K562 (cell line): ENCODE data around the gene SOX4. TPM values are rescaled to one million over a fixed set of nuclear protein-coding genes. Genes with fewer than 3 reads are reported as not detected.

Experiments used
- ATAC-seq: fragments of 200-7000 bp; cut with Tn5 transposase; 3 replicates; pipeline ENCODE4 v1.9.1; 2020; ENCODE audit warnings: moderate library complexity
- BruUV-seq: library from RNA; stranded (reverse); fragments of 400-500 nt; replicated peaks from 2 replicates; lab custom pipeline; 2021; lab: Mats Ljungman, UMichigan
- CTCF ChIA-PET: fragments of 300-600 bp; formaldehyde crosslinking; extraction: SDS; loops from one replicate; lab custom pipeline; 2021; ENCODE audit warnings: low intra/inter-chr PET ratio; lab: Yijun Ruan, JAX
- POLR2A ChIA-PET: fragments of 300-600, 350-650 bp; sonication (Branson Sonifier 250); formaldehyde crosslinking; extraction: SDS; loops from one replicate; lab custom pipeline; 2021; ENCODE audit warnings: antibody characterized with exemption, inconsistent platforms; lab: Yijun Ruan, JAX
- DNase-seq, 4 experiments: peaks; one replicate each; pipeline versions ENCODE4 v3.0.0 to v3.0.0-alpha.2; 2011 to 2018; ENCODE audit warnings: low spot score in 3 of 4, mixed read lengths in 3 of 4; ENCODE audit errors: extremely low read depth in 1 of 4
- FAIRE-seq: peaks from 2 replicates; lab custom pipeline; 2011; peaks lifted over from hg19 to GRCh38; lab: Jason Lieb, UNC
- H2AFZ ChIP-seq: 2 replicates; pipeline ENCODE4 v1.6.0; 2011; ENCODE audit warnings: low read depth, low read length, control low read depth, inconsistent platforms
- H3K27ac ChIP-seq: fragments of 200-600 bp; 3 replicates; pipeline ENCODE4 v1.8.0; 2011; ENCODE audit warnings: low read depth, mild to moderate bottlenecking, control low read depth, inconsistent platforms, low read length, moderate library complexity, mixed read lengths; ENCODE audit errors: extremely low read depth
- H3K27me3 ChIP-seq, 2 experiments: fragments of 300-600 bp in 1 of 2; 2 replicates in 1 of 2; 3 replicates in 1 of 2; pipeline versions ENCODE4 v1.6.0 to v1.8.0; 2011; ENCODE audit warnings: inconsistent platforms in 2 of 2, low read length in 2 of 2, mild to moderate bottlenecking in 1 of 2, mixed read lengths in 1 of 2, moderate library complexity in 1 of 2; ENCODE audit not compliant: control insufficient read depth in 2 of 2, insufficient read depth in 2 of 2
- H3K36me3 ChIP-seq: fragments of 300-600 bp; 3 replicates; pipeline ENCODE4 v1.8.0; 2011; ENCODE audit warnings: mild to moderate bottlenecking, low read length, inconsistent platforms; ENCODE audit not compliant: control insufficient read depth, insufficient read depth
- H3K4me1 ChIP-seq, 2 experiments: fragments of 200-600 bp in 1 of 2; replicated peaks in 1 of 2; 2 replicates in 1 of 2; 3 replicates in 1 of 2; pipeline versions ENCODE4 v1.5.1 to v1.8.0; 2011; ENCODE audit warnings: inconsistent platforms in 2 of 2, low read length in 2 of 2, mild to moderate bottlenecking in 1 of 2, mixed read lengths in 1 of 2, moderate library complexity in 1 of 2; ENCODE audit not compliant: control insufficient read depth in 2 of 2, insufficient read depth in 2 of 2
- H3K4me2 ChIP-seq: 2 replicates; pipeline ENCODE4 v1.6.1; 2011; ENCODE audit warnings: low read length, control low read depth, inconsistent platforms, mixed read lengths; ENCODE audit not compliant: insufficient read depth
- H3K4me3 ChIP-seq: fragments of 200-600 bp; sonication (generic), shearing (Covaris generic); 2 replicates; pipeline ENCODE4 v1.5.1; 2016; ENCODE audit warnings: control low read depth, inconsistent platforms
- H3K79me2 ChIP-seq: fragments of 200-600 bp; 3 replicates; pipeline ENCODE4 v1.8.0; 2011; ENCODE audit warnings: low read length, inconsistent platforms; ENCODE audit not compliant: control insufficient read depth, insufficient read depth
- H3K9ac ChIP-seq, 2 experiments: 2 replicates each; pipeline versions ENCODE4 v1.6.0 to v1.6.1; 2011; ENCODE audit warnings: low read depth in 2 of 2, low read length in 2 of 2, control low read depth in 1 of 2, inconsistent platforms in 1 of 2, mild to moderate bottlenecking in 1 of 2, mixed read lengths in 1 of 2; ENCODE audit not compliant: insufficient read depth in 1 of 2
- H3K9me1 ChIP-seq: one replicate; pipeline ENCODE4 v1.6.0; 2011; ENCODE audit warnings: inconsistent platforms, mild to moderate bottlenecking, low read length, moderate library complexity; ENCODE audit not compliant: control insufficient read depth, insufficient read depth
- H3K9me3 ChIP-seq: replicated peaks from 2 replicates; pipeline ENCODE4 v1.5.1; 2011; ENCODE audit warnings: low read depth, low read length, inconsistent platforms; ENCODE audit not compliant: control insufficient read depth, insufficient read depth
- H4K20me1 ChIP-seq: replicated peaks from 2 replicates; pipeline ENCODE4 v1.6.1; 2011; ENCODE audit warnings: low read length, inconsistent platforms, mixed read lengths; ENCODE audit not compliant: control insufficient read depth, insufficient read depth
- ARID2 ChIP-seq: fragments of 450-650 bp; IDR thresholded peaks from 2 replicates; pipeline ENCODE4 v1.6.1; 2017; ENCODE audit warnings: antibody characterized with exemption, mild to moderate bottlenecking
- BACH1 ChIP-seq: fragments of 200-800 bp; sonication (Bioruptor generic); IDR thresholded peaks from 2 replicates; pipeline ENCODE4 v1.6.1; 2016; ENCODE audit warnings: missing genetic modification characterization, missing compliant biosample characterization
- GMEB1 ChIP-seq: fragments of 250-450 bp; sonication (Bioruptor Pico); IDR thresholded peaks from 2 replicates; pipeline ENCODE4 v1.4.0; 2020; ENCODE audit warnings: mild to moderate bottlenecking
- KHSRP ChIP-seq: fragments of 450-650 bp; IDR thresholded peaks from 2 replicates; pipeline ENCODE4 v1.6.1; 2017
- LEF1 ChIP-seq: fragments of 450-650 bp; IDR thresholded peaks from 2 replicates; pipeline ENCODE4 v1.6.1; 2016; ENCODE audit warnings: mild to moderate bottlenecking
- PHB ChIP-seq: fragments of 250-450 bp; sonication (Bioruptor Pico); IDR thresholded peaks from 2 replicates; pipeline ENCODE4 v1.5.0; 2021
- WGBS: fragments of 100-300 bp; shearing (Covaris generic); methylation state at CpG from one replicate; pipeline ENCODE4 v1.1.6; 2016; ENCODE audit warnings: low coverage, mixed read lengths; ENCODE audit not compliant: insufficient coverage; ENCODE audit errors: missing lambda C conversion rate; 5-methylcytosine and 5-hydroxymethylcytosine counted together
- in situ Hi-C: fragments of 300-500 bp; cut with MboI; formaldehyde crosslinking; loops from 4 replicates; pipeline ENCODE4 v1.15.0; 2018; ENCODE audit warnings: inconsistent platforms, mixed read lengths
- intact Hi-C: fragments of 100-400 bp; cut with micrococcal nuclease; formaldehyde crosslinking; loops from 2 replicates; pipeline ENCODE4 v1.14.2; 2022
- polyA plus RNA-seq, 8 experiments: library from polyadenylated mRNA; depleted of rRNA in 4 of 8; stranded (reverse) in 5 of 8; unstranded in 3 of 8; fragments of >200 nt; fragmentation: Nextera tagmentation in 2 of 8; fragmentation: Illumina TruSeq in 1 of 8; extraction: Ambion mirVana in 2 of 8; extraction: Trizol in 1 of 8; gene quantifications; 2 replicates each; pipeline versions ENCODE4 v1.2.1 to v1.2.3, GENCODE V29; 2011 to 2014; ENCODE audit warnings: inconsistent platforms in 1 of 8, missing spikeins in 1 of 8
- total RNA-seq, 7 experiments: library from RNA; depleted of rRNA in 6 of 7; stranded (reverse); fragments of >200 nt in 6 of 7; fragmentation: Illumina TruSeq in 2 of 7; extraction: Trizol in 2 of 7; gene quantifications; 2 replicates each; pipeline versions ENCODE4 v1.2.1 to v1.2.3, GENCODE V29; 2011 to 2021; ENCODE audit warnings: low replicate concordance in 1 of 7

Gene SOX4
- total and polyA plus RNA-seq, 9 of the 15 experiments (the other 6 are each of a cell fraction or from before 2014, with no cell fraction given): 0.03 to 0.29 (median 0.04) TPM

- no peak overlapping the region for H3K4me2 ChIP-seq
- POLR2A ChIA-PET: interaction anchor here (0.6 kb wide), 1 partner anchor 15 kb away, joined by 3 read pairs; no protein-coding TSS in a partner anchor
- CTCF ChIA-PET: no interaction called here
- H3K36me3 ChIP-seq: no peaks in the 10 kb centered on the region
- no peak overlapping the region for H3K27ac ChIP-seq
- H3K79me2 ChIP-seq: no peaks in the 10 kb centered on the region
- peaks cover 21 to 31% of the 10 kb centered on the region in 2 experiments for H3K27me3 ChIP-seq
- H3K9me3 ChIP-seq: no peaks in the 10 kb centered on the region
- intact Hi-C loops (loop anchor here (10.0 kb wide), 3 partner anchors 723 to 1503 kb away; no protein-coding TSS in a partner anchor), in situ Hi-C loops (no loop called here)
- 10% methylated on average over 14 of the region's 14 CpGs for WGBS
- no peaks in the 10 kb centered on the region for H3K9me1 ChIP-seq
- ATAC-seq (no peak), DNase-seq (no peak), FAIRE-seq (no peak)
- no peaks in the 10 kb centered on the region for H4K20me1 ChIP-seq
- TF ChIP-seq ARID2: no peak
- H3K4me3 ChIP-seq: no peak overlapping the region
- H3K4me1 ChIP-seq: peaks cover 0 to 25% of the 10 kb centered on the region in 2 experiments; a peak in 2 of 5 replicates
- no TSS peak for BruUV-seq
- H2AFZ ChIP-seq: no peak overlapping the region
- H3K9ac ChIP-seq: no peak overlapping the region
Observed at GRCh38 chr6:21597801-21598673, 4.5 kb downstream of the SOX4 start.

GRCh38 chr6:21598674-21599023, 5.1 kb downstream of the SOX4 start:
- BruUV-seq: no TSS peak
- H3K9me1 ChIP-seq: no peaks in the 10 kb centered on the region
- 3% methylated on average over 3 of the region's 3 CpGs for WGBS
- no peak overlapping the region for H3K27ac ChIP-seq
- ChIA-PET CTCF (no interaction called here), POLR2A (interaction anchor here (0.6 kb wide), 1 partner anchor 15 kb away, joined by 3 read pairs; no protein-coding TSS in a partner anchor)
- no peak overlapping the region for H3K4me2 ChIP-seq
- peaks cover 0 to 25% of the 10 kb centered on the region in 2 experiments; a peak in 2 of 5 replicates for H3K4me1 ChIP-seq
- H3K36me3 ChIP-seq: no peaks in the 10 kb centered on the region
- H4K20me1 ChIP-seq: no peaks in the 10 kb centered on the region
- H3K4me3 ChIP-seq: no peak overlapping the region
- no peak overlapping the region for H2AFZ ChIP-seq
- H3K27me3 ChIP-seq: peaks cover 22 to 25% of the 10 kb centered on the region in 2 experiments
- H3K9me3 ChIP-seq: no peaks in the 10 kb centered on the region
- no peaks in the 10 kb centered on the region for H3K79me2 ChIP-seq
- intact Hi-C loops: loop anchor here (10.0 kb wide), 3 partner anchors 724 to 1504 kb away; no protein-coding TSS in a partner anchor
- no peak overlapping the region for H3K9ac ChIP-seq
- in situ Hi-C loops: no loop called here
- TF ChIP-seq PHB (CRISPR knock-in tag) (no peak), BACH1 (tag) (no peak), GMEB1 (CRISPR knock-in tag) (no peak), LEF1 (no peak), KHSRP (no peak)
- TF ChIP-seq, all 486 proteins: peak for 0
- DNase-seq (no peak), FAIRE-seq (no peak), ATAC-seq (no peak)
